OCI-LY3 (cell line): ENCODE measurements around the gene ZSCAN5B.
"Not testable (repeated sequence)": the region's sequence is repeated elsewhere in the genome, so short reads cannot be mapped to it uniquely, and the experiment has no call there.

Experiments used
- H2AFZ ChIP-seq: fragments of 200-600, 300-600 bp; shearing (Covaris generic); 2 replicates; pipeline ENCODE4 v1.6.0; 2014; ENCODE audit warnings: antibody characterized with exemption, low read depth, low read length
- H3K27ac ChIP-seq: fragments of 200-600, 300-600 bp; sonication (generic); 2 replicates; pipeline ENCODE4 v1.5.1; 2014; ENCODE audit warnings: mild to moderate bottlenecking, low read length, moderate library complexity, mixed read lengths
- H3K27me3 ChIP-seq: fragments of 200-600, 300-600 bp; sonication (generic); 2 replicates; pipeline ENCODE4 v1.6.1; 2014; ENCODE audit warnings: low read depth, low read length, mixed read lengths
- H3K36me3 ChIP-seq: fragments of 200-600, 300-600 bp; sonication (generic); replicated peaks from 2 replicates; pipeline ENCODE3; 2014; ENCODE audit warnings: low read depth, low read length, mixed read lengths
- H3K4me1 ChIP-seq: fragments of 300-600, 200-600 bp; sonication (generic); 2 replicates; pipeline ENCODE4 v1.6.1; 2014; ENCODE audit warnings: low read length, mixed read lengths
- H3K4me2 ChIP-seq: fragments of 200-600, 300-600 bp; sonication (generic); 2 replicates; pipeline ENCODE4 v1.6.1; 2014; ENCODE audit warnings: low read length, mixed read lengths
- H3K4me3 ChIP-seq: fragments of 300-600, 200-600 bp; sonication (generic); 2 replicates; pipeline ENCODE4 v1.5.1; 2014; ENCODE audit warnings: antibody characterized with exemption, mild to moderate bottlenecking, low read length, moderate library complexity
- H3K79me2 ChIP-seq: fragments of 300-600, 200-600 bp; shearing (Covaris generic); 2 replicates; pipeline ENCODE4 v1.6.1; 2014; ENCODE audit warnings: mild to moderate bottlenecking, low read length, mixed read lengths
- H3K9ac ChIP-seq: fragments of 300-600, 200-600 bp; shearing (Covaris generic); 2 replicates; pipeline ENCODE4 v1.6.0; 2014; ENCODE audit warnings: mild to moderate bottlenecking, low read length, moderate library complexity
- H3K9me3 ChIP-seq: fragments of 200-600, 300-600 bp; shearing (Covaris generic); 2 replicates; pipeline ENCODE4 v1.6.1; 2014; ENCODE audit warnings: low read length, mixed read lengths; ENCODE audit not compliant: insufficient read depth
- H4K20me1 ChIP-seq: fragments of 200-600, 300-600 bp; sonication (generic); 2 replicates; pipeline ENCODE4 v1.6.1; 2016; ENCODE audit warnings: low read length, mixed read lengths; ENCODE audit not compliant: insufficient read depth
- EZH2phosphoT487 ChIP-seq: fragments of 200-600 bp; shearing (Covaris generic); IDR thresholded peaks from 2 replicates; pipeline ENCODE4 v1.6.1; 2018; ENCODE audit warnings: antibody characterized with exemption, mixed run types, low read depth
- TF ChIP-seq, protein P1 (sequence below): fragments of 200-600, 300-600 bp; sonication (generic); IDR thresholded peaks from 2 replicates; pipeline ENCODE4 v1.5.1; 2014; ENCODE audit warnings: antibody characterized with exemption, low read length, low read depth

ZSCAN5B gene

DNA sequence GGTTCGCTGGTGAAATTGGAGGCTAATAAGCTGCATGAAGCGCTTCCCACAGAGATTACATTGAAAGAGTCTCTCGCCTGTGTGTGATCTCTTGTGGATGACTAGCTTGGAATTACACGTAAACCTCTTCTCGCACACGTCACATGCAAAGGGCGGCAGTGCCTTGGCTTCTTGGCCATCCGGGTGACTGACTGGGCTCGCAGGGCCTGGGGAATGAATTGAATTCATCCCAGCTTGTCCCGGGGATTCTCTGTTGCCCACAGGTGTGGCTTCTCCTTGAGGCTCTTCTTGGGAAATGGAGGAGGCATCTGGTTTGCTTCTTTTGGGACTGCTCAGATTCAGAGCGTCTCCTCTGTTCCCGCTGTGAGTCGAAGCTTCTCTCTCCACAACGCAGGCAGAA, 24.3 kb upstream of the ZSCAN5B start:
- H3K27me3 ChIP-seq, result no peaks in the 10 kb centered on the region
- no peak overlapping the region for H3K4me2 ChIP-seq
- H3K9ac ChIP-seq, result no peak overlapping the region
- no peak overlapping the region for H3K4me3 ChIP-seq
- no peaks in the 10 kb centered on the region for H3K4me1 ChIP-seq
- H3K9me3 ChIP-seq, result no peaks in the 10 kb centered on the region
- H3K79me2 ChIP-seq, result no peaks in the 10 kb centered on the region
- no peaks in the 10 kb centered on the region for H4K20me1 ChIP-seq
- no peaks in the 10 kb centered on the region for H3K36me3 ChIP-seq
- H2AFZ ChIP-seq, result no peak overlapping the region
- H3K27ac ChIP-seq, result no peak overlapping the region
- TF ChIP-seq, protein P1, sequence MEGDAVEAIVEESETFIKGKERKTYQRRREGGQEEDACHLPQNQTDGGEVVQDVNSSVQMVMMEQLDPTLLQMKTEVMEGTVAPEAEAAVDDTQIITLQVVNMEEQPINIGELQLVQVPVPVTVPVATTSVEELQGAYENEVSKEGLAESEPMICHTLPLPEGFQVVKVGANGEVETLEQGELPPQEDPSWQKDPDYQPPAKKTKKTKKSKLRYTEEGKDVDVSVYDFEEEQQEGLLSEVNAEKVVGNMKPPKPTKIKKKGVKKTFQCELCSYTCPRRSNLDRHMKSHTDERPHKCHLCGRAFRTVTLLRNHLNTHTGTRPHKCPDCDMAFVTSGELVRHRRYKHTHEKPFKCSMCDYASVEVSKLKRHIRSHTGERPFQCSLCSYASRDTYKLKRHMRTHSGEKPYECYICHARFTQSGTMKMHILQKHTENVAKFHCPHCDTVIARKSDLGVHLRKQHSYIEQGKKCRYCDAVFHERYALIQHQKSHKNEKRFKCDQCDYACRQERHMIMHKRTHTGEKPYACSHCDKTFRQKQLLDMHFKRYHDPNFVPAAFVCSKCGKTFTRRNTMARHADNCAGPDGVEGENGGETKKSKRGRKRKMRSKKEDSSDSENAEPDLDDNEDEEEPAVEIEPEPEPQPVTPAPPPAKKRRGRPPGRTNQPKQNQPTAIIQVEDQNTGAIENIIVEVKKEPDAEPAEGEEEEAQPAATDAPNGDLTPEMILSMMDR, result no peak
- no peak for TF ChIP-seq EZH2phosphoT487

DNA sequence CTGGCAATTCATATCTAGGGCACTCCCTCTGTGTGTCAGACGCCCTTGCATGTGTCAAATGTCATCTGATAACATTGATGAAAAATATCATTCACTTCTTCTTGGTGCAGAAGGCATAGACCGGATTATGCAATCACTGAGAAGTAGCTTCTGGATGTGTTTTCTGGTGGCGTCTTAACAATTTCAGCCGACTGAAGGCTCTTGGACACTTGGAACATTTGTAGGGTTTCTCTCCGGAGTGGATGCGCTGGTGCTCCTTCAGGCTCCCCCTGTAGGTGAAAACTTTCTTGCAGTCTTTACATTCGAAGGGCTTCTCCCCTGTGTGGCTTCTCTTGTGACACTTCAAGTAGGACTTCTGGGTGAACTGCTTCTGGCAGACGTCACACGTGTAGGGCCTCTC, 23.9 kb upstream of the ZSCAN5B start:
- TF ChIP-seq, protein P1, result peak; percentile 16; the same call in 1 of the 2 replicates
- not testable (repeated sequence) for H3K9me3 ChIP-seq, H4K20me1 ChIP-seq

DNA sequence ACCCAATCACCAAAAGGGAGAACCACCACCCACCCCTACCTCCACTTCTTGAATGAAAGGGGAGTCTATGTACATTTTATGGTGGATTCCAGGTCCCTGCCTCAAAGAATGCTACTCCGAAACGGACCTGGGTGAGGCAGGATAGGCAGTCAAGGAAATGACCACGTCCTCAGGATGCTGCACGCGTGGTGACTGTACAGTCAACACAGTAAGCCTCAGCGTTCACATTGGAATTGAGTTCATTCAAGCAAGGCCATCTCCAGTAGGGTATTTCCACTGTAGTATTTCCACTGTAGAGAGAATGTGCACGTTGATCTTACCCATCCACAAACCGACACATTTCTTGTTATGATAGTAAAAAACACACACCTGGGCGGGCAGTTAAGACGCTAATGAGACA, 21.4 kb upstream of the ZSCAN5B start:
- no peaks in the 10 kb centered on the region for H3K9me3 ChIP-seq
- no peak overlapping the region for H3K9ac ChIP-seq
- no peaks in the 10 kb centered on the region for H4K20me1 ChIP-seq
- H2AFZ ChIP-seq, result no peak overlapping the region
- no peaks in the 10 kb centered on the region for H3K27me3 ChIP-seq
- TF ChIP-seq, protein P1, result no peak
- no peak for TF ChIP-seq EZH2phosphoT487
- H3K79me2 ChIP-seq, result no peaks in the 10 kb centered on the region
- no peak overlapping the region for H3K27ac ChIP-seq
- no peaks in the 10 kb centered on the region for H3K4me1 ChIP-seq
- no peak overlapping the region for H3K4me2 ChIP-seq
- H3K4me3 ChIP-seq, result no peak overlapping the region
- H3K36me3 ChIP-seq, result no peaks in the 10 kb centered on the region

More for the DNA sequence above, 23.9 kb upstream of the ZSCAN5B start:
- H3K4me1 ChIP-seq, H3K79me2 ChIP-seq, H3K4me2 ChIP-seq, H3K4me3 ChIP-seq, H3K9ac ChIP-seq, H3K27me3 ChIP-seq, H3K36me3 ChIP-seq, H2AFZ ChIP-seq, H3K27ac ChIP-seq: not testable (repeated sequence)

DNA sequence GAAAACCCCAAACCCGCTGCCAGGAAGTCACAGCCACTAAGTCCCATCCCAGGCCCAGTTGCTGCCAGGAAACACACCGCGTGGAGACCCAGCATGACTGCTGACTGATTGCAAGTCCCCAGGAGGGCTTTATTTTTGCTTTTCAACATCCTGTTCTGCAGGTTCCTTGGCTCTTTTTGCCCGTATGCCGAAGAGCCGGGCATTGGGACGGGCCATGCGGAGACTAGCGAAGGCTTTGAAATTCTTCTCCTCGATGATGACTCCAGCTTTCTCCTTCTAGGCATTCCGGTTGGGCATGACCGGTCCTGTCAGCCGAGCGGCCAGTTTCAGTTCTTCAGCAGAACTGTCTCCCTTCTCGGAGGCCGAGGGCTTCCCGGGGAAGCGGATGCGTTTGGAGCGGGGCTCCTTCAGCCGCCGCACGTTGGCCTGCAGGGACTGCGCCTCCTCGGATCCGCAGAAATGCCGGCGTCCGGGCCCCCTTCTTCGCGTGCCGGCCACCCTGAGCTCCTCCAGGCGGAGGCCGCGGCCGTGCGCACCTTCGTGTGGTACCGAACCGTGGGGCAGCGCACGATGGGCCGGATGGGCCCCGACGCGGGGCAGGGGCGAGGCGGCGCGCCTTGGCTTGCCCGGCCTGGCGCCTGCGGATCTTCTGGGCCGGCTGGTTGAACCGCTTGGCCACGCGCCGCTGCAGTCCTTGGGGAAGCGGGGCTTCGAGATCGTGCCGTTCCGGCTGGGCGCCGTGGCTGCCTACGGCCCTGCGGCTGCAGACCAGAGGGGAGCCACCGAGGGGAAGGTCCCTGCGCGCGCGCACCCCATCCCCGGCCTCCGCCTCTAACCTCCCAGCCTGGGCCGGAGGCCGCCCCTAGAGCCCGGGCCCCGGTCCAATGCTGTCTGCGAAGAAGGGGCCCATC, 19.7 kb upstream of the ZSCAN5B start:
- H3K27me3 ChIP-seq, result no peaks in the 10 kb centered on the region; the same call in 1 of the 2 replicates
- H3K27ac ChIP-seq, result no peak overlapping the region
- no peaks in the 10 kb centered on the region for H3K9me3 ChIP-seq
- H3K4me1 ChIP-seq, result no peaks in the 10 kb centered on the region
- TF ChIP-seq EZH2phosphoT487, result no peak
- H3K9ac ChIP-seq, result no peak overlapping the region
- H4K20me1 ChIP-seq, result no peaks in the 10 kb centered on the region
- no peak overlapping the region for H3K4me2 ChIP-seq
- no peak overlapping the region for H3K4me3 ChIP-seq
- H2AFZ ChIP-seq, result no peak overlapping the region
- no peaks in the 10 kb centered on the region for H3K36me3 ChIP-seq
- H3K79me2 ChIP-seq, result no peaks in the 10 kb centered on the region
